ENCODE measurements around the gene SNX8. TPM values are rescaled to one million over a fixed set of nuclear protein-coding genes. Genes with fewer than 3 reads are reported as not detected.
A peak's percentile ranks its signal among the peaks of the same experiment; 100 is the strongest.

The SNX8 gene
- polyA plus RNA-seq, 1 experiment = 40.2 TPM

DNA sequence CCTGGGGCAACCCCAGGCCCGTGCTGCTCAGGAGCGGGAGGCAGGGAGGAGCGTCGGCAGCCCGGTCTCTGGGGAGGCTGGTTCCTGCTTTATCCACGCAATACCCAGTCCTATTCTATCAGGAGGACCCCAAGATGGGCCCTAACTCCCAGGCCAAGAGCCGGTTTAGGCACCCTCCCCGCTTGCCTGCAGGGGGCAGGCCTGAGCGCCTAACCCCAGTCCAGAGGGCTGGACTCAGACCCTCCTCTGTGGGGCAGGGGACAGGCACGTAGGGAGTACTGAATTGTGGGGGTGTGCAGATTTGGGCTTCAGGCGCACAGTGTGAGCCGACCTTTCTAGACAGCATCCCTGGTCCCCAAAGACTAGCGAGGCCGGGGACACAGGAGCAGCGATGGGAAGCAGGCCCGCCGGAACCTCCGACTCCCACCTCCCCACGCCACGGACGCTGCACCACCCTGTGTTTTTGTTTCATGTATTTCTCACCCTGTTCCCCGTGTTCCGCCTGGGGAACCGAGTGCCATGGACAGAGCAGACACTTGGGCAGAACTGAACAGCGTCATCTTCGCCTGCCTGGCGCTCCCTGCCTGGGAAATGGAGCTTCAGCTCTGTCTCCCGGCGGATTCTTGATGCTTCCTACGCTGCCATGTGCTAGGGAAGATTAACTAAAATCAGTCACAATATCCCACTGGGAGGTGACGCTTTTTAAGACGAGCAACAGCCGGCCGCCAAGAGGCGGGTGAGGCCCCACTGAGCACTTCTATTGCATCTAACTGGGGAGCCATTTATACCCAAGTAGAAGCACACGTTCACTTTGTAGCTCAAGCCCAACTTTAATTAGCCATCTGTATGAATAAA lies 66.9 kb downstream of the SNX8 start:
- TF ChIP-seq, protein P1, sequence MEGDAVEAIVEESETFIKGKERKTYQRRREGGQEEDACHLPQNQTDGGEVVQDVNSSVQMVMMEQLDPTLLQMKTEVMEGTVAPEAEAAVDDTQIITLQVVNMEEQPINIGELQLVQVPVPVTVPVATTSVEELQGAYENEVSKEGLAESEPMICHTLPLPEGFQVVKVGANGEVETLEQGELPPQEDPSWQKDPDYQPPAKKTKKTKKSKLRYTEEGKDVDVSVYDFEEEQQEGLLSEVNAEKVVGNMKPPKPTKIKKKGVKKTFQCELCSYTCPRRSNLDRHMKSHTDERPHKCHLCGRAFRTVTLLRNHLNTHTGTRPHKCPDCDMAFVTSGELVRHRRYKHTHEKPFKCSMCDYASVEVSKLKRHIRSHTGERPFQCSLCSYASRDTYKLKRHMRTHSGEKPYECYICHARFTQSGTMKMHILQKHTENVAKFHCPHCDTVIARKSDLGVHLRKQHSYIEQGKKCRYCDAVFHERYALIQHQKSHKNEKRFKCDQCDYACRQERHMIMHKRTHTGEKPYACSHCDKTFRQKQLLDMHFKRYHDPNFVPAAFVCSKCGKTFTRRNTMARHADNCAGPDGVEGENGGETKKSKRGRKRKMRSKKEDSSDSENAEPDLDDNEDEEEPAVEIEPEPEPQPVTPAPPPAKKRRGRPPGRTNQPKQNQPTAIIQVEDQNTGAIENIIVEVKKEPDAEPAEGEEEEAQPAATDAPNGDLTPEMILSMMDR (IDR thresholded peaks at IDR 0.05; ENCODE audit: low read depth, low read length) = peak; percentile 71
- POLR2A ChIA-PET = no interaction called here
- no peak overlapping the region for H3K27ac ChIP-seq (ENCODE audit: low read depth, low read length)
- H3K9me3 ChIP-seq (ENCODE audit: control insufficient read depth, insufficient read depth, low read length) = no peaks in the 10 kb centered on the region; the same call in 1 of the 2 replicates
- no peaks in the 10 kb centered on the region for H3K27me3 ChIP-seq (ENCODE audit: control insufficient read depth, insufficient read depth, low read length)
- CTCF ChIA-PET = interaction anchor here (1.0 to 2.8 kb wide), 5 partner anchors 9 to 366 kb away, joined by 3 to 29 read pairs (median 6); no protein-coding TSS in a partner anchor
- no peak overlapping the region for H3K4me3 ChIP-seq (ENCODE audit: low read depth, low read length)
- DNase-seq (ENCODE audit: low read depth, low spot score) = no peak

DNA sequence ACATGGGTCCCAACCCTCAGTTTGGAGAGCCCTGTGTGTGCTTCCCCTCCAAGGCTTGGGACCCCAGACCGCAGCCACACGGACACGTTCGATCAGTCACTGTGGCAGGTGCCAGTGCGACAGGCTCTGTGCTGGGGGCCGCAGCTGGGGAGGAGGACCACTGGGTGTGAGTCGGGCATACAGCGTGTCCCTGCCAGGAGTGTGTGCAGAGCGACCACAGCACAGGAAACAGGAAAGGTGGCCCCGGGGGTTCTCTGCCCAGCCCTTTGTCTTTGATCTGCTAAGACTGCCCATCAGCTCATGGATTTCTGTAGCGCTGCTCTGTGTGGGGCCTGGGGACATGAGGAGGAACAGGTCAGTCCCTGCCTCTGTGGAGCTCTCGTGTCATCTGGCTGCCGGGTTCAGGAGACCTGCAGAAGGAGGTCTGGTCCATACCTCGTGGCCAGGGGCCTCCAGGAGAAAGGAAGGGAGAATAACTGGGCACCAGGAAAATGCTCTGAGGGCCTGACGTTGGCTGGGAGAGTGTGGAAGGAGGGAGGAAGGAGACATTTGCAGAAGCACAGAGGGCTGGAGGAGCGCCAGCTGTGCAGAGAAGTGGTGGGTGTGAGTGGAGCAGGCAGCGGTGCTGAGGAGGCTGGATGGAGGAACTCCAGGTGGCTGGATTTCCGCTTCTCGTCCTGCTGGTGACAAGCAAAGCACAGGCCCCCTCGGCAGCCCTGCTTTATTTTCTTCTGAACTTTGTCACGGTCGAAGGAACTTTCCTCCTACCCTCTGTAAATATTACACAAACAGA lies 68.2 kb downstream of the SNX8 start:
- no peaks in the 10 kb centered on the region; the same call in 1 of the 2 replicates for H3K9me3 ChIP-seq (ENCODE audit: control insufficient read depth, insufficient read depth, low read length)
- TF ChIP-seq, protein P1 (IDR thresholded peaks at IDR 0.05; ENCODE audit: low read depth, low read length) = no peak
- no peak overlapping the region for H3K4me3 ChIP-seq (ENCODE audit: low read depth, low read length)
- no peaks in the 10 kb centered on the region for H3K27me3 ChIP-seq (ENCODE audit: control insufficient read depth, insufficient read depth, low read length)
- DNase-seq (ENCODE audit: low read depth, low spot score) = no peak
- ChIA-PET POLR2A (no interaction called here), CTCF (interaction anchor here (0.6 to 1.4 kb wide), 2 partner anchors 101 to 165 kb away, joined by 3 to 6 read pairs; no protein-coding TSS in a partner anchor)
- H3K27ac ChIP-seq (ENCODE audit: low read depth, low read length) = no peak overlapping the region

DNA sequence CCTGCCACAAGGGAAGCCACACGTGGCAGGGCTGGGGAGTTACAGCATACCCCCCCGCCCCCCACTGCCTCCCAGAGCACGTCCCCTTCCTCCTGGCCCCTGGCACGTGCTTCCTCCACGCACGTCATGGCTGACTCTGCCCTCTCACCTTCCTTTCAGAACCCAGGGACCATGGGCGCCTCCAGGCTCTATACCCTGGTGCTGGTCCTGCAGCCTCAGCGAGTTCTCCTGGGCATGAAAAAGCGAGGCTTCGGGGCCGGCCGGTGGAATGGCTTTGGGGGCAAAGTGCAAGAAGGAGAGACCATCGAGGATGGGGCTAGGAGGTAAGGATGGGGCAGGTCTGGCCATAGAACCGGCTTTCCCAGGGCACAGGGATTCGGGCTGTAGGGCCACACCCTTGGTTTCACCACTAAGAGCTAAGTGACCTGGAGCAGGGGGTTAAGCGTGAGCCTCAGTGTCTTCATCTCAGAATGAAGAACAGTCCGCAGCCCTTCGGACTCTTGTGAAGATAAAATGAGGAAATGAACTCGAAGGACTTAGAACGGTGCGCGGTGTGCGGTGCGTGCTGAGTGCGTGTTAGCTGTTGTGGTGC lies 69.7 kb downstream of the SNX8 start:
- ChIA-PET CTCF (interaction anchor here (1.0 kb wide), 1 partner anchor 103 kb away, joined by 4 read pairs; no protein-coding TSS in a partner anchor), POLR2A (no interaction called here)
- Histone ChIP-seq H3K27ac (ENCODE audit: low read depth, low read length) (no peak overlapping the region), H3K27me3 (ENCODE audit: control insufficient read depth, insufficient read depth, low read length) (no peaks in the 10 kb centered on the region), H3K9me3 (ENCODE audit: control insufficient read depth, insufficient read depth, low read length) (no peaks in the 10 kb centered on the region; the same call in 1 of the 2 replicates), H3K4me3 (ENCODE audit: low read depth, low read length) (no peak overlapping the region)
- no peak for DNase-seq (ENCODE audit: low read depth, low spot score)
- TF ChIP-seq, protein P1 (IDR thresholded peaks at IDR 0.05; ENCODE audit: low read depth, low read length) = no peak

DNA sequence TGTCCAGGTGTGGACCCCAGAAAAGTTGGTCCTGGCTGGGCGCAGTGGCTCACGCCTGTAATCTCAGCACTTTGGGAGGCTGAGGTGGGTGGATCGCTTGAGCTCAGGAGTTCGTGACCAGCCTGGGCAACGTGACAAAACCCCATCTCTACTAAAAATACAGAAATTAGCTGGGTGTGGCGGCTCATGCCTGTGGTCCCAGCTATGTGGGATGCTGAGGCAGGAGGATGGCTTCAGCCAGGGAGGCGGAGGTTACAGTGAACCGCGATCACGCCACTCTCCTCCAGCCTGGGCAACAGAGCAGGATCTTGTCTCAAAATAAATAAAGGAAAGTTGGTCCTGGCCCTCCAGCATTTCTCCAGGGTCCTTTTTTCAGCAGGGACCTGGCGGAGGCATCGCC lies 70.8 kb downstream of the SNX8 start:
- TF ChIP-seq, protein P1 (IDR thresholded peaks at IDR 0.05; ENCODE audit: low read depth, low read length) = no peak
- no peaks in the 10 kb centered on the region; the same call in 1 of the 2 replicates for H3K9me3 ChIP-seq (ENCODE audit: control insufficient read depth, insufficient read depth, low read length)
- no peak for DNase-seq (ENCODE audit: low read depth, low spot score)
- no peak overlapping the region for H3K27ac ChIP-seq (ENCODE audit: low read depth, low read length)
- H3K27me3 ChIP-seq (ENCODE audit: control insufficient read depth, insufficient read depth, low read length) = no peaks in the 10 kb centered on the region
- ChIA-PET POLR2A (no interaction called here), CTCF (no interaction called here)
- H3K4me3 ChIP-seq (ENCODE audit: low read depth, low read length) = no peak overlapping the region
